DMS 273 treated with DMSO at 0.1 percent for 48 hours (cell line): ENCODE data around the gene ATL2.

Experiments used
- DNase-seq: peaks from one replicate; lab custom pipeline; 2025; lab: John Stamatoyannopoulos, UW

ATL2 gene

DNA sequence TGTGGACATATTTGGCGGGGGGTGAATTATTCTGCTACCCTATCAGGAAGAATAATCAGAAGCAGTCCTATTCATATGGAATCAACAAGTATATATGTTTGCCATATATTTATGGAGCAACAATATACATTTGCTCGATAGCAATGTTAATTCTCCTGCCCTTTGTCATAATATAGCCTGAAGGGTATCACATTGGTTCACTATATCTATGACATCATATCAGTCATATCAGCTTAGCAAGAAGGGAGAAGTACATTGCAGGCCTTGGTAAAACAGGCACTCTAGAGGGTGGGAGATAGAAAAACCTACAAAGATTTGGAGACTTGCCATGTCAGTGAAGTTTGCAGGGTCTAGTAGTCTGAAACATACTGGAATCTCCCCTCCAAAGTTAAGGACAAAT is 128.4 kb downstream of the ATL2 start:
- DNase-seq = no peak

DNA sequence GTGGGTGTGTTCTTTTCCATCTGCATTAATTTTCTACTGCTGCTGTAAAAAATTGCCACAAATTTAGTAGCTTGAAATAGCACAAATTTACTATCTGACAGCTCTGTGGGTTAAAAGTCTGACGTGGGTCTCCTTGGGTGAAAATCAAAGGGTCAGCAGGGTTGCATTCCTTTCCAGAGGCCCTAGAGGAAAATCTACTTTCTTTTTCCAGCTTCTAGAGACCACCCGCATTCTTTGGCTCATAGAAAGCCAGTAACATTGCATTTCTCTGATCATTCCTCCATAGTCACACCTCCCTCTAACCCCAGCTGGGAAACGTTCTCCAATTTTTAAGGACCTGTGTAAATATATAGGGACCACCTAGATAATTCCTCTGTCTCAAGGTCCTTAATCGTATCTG is 128.8 kb downstream of the ATL2 start:
- DNase-seq = no peak

DNA sequence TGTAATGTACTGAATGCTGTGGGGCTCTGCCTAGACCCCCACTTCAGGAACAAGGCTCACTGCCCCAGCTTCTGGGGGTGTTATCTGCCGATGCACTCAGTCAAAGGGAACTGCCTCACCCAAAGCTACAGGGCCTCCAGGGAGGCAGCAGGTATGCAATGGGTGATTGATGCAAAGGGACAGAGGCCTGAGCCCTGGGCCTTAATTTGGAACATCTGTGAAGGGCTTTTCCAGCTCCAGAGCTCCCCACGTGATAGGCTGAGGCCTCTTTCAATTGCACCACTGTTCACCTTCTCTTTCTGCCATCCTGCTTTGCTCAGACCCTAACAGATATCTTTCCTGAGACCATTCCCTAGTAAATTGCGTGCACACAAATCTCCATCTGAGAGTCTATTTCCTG is 131.0 kb downstream of the ATL2 start:
- no peak for DNase-seq

DNA sequence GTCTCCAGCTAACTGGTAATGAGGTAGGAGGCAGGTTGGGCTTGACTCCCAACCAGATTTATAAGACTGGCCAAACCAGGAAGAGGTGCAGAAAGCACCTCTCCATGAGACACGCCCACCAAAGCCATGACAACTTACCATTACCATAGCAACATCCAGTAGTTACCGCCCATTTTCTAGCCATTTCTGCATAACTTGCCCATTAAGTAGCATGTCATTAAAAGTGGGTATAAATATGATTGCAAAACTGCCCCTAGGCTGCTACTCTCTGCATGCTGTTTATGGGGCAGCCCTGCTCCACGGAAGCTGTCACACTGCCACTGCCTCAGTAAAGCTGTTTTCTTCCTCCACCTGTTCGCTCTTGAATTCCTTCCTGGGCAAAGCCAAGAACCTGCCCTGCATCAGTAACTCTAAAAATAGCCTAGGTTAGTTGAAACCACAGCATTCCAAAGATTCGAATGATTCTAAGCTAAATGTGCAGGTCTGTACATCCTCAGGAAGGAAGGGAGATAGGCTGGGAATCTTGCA is 131.9 kb downstream of the ATL2 start:
- DNase-seq = no peak

DNA sequence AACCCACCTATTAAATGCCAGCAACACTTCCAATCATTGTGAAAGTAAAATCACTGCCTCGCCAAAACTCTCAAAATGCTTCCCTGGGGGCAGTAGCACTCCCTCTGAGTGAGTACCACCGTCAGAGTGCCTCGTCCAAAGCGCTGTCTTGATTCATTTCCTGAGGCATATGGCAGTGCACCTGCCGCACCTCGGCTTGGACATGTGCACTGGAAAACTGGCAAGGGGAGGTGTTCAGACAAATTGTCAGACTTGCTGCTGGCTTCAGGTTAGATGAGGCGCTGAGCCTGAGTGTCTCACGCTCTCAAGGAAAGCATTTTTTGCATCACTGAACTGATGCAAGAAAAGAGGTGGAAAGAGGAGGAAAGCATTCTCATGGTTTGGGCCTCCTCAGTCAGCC is 132.8 kb downstream of the ATL2 start:
- no peak for DNase-seq
